HG02981 (cell line): ENCODE data around the gene CFAP53.
"Not testable (repeated sequence)": the region's sequence is repeated elsewhere in the genome, so short reads cannot be mapped to it uniquely, and the experiment has no call there.

Source experiments
- ATAC-seq: cut with Tn5 transposase; IDR thresholded peaks from one replicate; pipeline ENCODE4 v1.9.1; 2021; ENCODE audit warnings: mild to moderate bottlenecking, moderate library complexity; ENCODE audit not compliant: unreplicated experiment

Gene CFAP53, protein sequence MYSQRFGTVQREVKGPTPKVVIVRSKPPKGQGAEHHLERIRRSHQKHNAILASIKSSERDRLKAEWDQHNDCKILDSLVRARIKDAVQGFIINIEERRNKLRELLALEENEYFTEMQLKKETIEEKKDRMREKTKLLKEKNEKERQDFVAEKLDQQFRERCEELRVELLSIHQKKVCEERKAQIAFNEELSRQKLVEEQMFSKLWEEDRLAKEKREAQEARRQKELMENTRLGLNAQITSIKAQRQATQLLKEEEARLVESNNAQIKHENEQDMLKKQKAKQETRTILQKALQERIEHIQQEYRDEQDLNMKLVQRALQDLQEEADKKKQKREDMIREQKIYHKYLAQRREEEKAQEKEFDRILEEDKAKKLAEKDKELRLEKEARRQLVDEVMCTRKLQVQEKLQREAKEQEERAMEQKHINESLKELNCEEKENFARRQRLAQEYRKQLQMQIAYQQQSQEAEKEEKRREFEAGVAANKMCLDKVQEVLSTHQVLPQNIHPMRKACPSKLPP

DNA sequence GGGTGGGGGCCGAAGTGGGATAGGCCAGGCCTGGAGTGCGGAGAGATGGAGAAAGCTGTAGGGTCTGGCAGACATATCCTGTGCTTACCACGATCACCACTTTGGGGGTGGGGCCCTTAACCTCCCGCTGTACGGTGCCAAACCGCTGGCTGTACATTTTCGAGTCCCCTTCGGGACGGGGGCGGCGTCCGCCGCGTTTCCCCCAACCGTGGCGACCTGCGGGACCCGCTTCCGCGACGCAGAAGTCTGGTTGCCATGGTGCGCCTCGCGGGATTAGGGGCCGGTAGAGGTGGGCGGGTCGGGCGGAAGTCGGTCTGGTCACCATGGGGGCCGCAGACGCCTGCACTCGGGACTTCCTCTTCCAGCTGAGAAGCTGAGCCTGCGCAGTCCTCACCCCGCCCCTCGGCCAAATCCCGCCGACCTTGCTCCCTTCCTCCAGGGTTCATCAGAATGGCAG, at the start of gene CFAP53:
Gene CFAP53 (minus strand): TSS at position 248 of the 457 bp plus-strand sequence. CDS start 91 bp downstream, at position 157.
- peak; percentile 83 for ATAC-seq

DNA sequence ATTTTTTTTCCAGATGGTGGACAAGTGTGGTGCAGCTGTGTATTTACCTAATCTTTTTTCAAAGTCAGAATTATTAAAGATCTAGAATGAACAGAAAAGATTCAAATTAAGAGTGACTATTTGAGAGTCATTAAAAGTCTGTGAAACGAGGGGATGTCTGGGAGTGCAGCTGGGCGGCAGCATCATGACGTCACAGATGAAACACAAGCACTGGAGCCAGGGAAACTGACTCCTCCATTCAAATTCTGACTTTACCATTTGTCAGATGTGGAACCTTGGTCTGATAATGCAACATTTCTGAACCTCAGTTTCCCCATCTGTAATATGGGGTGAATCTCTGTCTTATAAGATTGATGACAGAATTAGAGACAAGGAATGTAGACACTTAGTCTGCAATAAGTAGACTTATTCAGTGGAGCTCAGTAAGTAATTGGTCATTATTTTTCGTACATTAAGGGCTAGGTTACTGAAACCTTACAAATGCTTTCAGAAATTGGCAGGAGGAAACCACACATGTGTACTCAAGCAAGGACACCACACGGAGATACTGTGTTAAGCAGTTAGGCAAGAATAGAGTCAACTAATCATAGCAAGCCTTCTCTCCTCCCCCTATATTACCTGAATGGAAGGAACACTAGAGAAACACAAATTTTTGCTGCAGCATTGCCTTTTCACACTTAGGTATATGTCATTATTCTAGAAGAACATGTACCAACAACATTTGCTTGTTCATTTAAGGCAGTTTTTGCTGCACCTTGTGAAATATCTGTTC, 49.0 kb upstream of the CFAP53 start:
- peak; percentile 78 for ATAC-seq

DNA sequence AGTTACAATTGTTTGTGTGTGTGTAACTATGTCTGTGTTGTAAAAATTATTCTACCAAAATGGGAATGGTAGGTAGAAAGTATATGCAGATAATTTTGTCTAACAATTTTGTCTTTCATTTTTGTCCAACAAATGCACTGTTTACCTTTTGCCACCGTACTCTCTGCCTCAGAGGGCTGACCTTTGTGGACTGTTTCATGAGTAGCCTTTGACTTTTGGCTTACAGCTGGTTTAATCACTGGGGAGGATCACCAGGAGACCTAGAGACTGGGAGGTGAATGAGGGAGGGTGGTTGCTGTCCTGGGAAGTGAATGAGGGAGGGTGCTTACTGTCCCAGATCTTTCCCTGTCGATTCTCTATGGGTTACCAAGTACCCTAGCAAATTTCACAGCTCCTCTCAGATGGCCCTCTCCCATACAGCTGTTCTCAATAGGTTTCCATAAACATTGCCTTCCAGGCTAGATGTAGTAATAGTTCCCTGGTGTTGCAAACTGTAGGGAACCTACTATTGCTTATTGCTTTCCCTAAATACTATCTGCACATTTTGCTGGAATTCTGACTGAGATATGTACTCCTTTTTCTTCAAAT, 47.7 kb upstream of the CFAP53 start:
- ATAC-seq: no peak

DNA sequence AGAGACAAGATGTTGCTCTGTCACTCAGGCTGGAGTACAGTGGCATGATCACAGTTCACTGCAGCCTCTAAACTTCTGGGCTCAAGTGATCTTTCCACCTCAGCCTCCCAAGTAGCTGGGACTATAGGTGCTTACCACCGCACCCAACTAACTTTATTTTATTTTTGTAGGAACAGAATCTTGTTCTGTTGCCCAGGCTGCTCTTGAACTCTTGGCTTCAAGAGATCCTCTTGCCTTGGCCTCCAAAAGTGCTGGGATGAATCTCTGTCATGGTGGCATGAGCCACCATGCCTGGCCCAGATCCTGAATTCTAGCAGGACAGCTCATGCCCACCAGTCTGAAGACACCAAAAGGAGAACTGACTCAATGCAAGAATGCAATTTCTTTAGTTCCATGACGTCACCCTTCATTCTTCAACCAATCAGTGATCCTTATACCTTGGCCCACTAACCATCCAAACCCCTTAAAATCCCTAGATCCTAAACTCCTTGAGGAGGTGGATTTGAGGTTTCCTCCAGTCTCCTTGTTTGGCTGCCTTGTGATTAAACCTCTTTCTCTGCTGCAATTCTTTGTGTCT, 46.8 kb upstream of the CFAP53 start:
- peak; percentile 33 for ATAC-seq

DNA sequence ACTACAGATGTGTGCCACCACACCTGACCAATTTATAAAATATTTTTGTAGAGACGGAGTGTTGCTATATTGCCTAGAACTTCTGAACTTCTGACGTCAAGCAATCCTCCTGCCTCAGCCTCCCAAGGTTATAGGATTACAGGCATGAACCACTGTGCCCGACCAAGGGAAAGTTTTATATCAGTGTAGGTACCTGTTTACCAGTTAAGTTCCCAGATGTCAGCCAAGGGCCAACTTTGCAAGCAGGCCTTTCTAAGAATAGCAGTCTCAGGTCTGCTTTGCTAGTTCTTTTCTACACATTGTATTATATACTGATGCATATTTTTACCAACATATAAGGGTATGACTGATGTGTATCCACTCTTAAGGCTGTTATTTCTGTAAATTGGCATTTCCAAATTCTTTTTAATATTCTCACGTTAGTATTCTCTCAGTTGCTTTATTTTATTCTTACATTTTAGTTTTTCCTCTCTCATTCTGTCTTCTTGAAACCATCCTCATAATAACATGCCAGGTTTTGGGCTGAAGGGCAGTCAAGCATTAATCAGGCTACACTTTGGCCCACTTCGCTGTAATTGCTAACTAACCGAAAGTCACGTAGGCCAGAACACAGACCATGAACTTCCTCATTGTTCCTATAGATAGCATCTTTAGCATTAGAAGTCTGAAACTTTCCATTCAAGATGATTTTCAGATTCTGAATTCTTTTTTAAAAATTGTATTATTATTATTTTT, 46.2 kb upstream of the CFAP53 start:
- peak; percentile 64 for ATAC-seq

DNA sequence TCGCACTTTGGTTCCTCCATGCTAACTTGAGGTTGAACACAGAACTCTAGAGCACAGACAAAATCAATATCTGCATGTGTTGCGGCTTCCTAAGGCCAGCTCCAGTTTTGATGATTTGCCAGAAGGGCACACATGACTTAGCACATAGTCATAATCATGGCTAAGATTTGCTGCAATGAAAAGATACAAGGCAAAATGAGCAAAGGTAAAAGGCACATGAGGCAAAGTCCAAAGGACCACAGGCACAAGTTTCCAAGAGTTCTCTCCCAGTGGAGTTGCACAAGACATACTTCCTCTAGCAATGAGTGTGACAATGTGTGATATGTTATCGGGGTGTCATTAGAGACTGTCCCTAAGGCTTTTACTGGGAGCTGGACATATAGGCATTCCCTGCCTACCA, 45.4 kb upstream of the CFAP53 start:
- ATAC-seq: no peak

DNA sequence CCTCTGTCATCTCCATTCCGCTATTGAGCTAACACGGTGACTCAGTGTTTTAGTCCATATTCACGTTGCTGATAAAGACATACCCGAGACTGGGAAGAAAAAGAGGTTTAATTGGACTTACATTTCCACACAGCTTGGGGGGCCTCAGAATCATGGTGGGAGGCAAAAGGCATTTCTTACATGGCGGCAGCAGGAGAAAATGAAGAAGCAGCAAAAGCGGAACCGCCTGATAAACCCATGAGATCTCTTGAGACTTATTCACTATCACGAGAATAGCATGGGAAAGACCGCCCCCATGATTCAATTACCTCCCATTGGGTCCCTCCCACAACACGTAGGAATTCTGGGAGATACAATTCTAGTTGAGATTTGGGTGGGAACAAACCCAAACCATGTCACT, 43.8 kb upstream of the CFAP53 start:
- no peak for ATAC-seq

DNA sequence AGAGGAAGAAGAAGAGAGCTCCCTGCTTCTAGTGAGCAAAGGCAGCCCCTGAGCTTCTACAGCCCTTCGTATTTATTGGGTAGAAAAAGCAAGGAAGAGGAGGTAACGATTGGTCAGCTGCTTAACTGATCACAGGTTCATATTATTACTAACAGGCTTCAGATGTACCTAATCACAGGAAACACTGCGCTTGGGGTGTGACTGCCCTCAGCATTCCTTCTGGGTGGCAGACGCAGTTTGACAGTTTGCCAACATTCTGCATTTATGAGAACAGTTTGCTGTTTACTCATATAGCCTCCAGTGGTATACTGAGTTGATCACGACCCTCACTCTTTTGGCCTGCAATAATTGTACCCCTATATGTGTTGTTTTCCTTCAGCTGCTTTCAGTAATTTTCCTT, 42.6 kb upstream of the CFAP53 start:
- ATAC-seq: not testable (repeated sequence)

DNA sequence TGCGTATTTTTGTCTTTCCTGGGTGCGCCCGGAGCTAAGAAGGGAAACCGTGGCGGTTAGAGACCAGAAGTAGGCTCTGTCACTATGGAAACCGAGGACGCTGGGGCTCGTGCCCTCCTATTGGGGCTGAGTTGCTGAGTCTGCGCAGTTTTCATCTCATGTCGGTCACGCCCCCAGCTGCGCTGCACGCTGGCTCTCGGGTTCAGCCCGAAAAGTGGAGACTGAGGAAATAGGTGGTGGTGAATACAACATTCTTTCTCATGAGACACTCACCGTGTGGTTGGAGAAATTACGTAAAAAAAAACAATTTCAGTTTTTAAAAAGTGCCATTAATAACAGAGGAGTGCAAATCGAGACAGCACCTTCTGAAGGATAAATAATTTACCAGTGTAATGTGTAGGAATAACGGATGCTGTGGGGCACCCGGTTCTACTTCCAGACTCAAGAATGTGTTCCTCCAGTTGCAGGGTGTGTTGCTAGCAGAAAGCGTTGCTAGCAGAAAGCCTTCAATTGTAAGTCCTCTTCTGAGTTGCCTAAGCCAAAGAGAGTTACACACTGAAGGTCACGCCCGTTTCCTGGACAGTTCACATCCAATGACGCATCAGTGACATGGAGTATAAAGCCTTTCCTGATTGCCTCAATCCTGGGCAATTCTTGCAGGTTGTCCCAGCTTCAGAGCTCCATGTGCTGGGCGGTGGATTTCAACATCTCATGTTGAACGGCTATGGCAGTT, 41.6 kb upstream of the CFAP53 start:
- peak; percentile 95 for ATAC-seq

DNA sequence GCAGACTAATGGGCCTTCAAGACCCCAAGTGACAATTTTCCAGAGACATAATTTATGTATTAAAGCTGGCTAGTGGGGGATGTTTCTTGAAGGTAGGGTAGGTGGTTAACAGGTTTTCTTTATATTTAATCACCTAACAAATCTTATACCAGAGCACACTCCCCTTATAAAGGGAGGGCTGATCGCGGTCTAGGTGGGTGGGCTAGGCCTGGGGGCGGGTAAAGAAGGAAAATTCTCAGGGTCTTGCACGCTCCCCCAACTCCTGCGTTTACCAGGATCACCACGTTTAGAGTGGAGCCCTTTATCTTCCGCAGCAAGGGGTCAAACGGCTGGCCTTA, 41.1 kb upstream of the CFAP53 start:
- ATAC-seq: no peak

DNA sequence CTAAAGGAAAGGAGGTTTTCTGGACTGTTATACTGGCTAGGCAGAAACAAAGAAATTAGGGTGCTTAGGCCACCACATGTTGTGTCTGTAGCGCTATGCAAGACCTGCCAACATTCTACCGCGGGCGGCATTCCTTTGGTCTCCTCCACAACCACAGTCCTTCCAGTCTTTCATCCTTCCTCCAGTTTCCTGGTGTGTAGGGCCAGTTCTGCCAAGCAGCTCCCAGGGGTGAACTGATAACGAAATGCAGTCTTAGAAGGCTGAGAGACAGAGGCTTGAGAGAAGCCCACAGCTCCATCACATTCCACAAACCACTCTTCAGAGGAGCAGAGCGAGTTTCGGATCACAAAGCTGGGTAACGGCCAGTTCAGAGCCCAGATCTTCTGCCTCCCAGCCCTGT, 40.6 kb upstream of the CFAP53 start:
- no peak for ATAC-seq

DNA sequence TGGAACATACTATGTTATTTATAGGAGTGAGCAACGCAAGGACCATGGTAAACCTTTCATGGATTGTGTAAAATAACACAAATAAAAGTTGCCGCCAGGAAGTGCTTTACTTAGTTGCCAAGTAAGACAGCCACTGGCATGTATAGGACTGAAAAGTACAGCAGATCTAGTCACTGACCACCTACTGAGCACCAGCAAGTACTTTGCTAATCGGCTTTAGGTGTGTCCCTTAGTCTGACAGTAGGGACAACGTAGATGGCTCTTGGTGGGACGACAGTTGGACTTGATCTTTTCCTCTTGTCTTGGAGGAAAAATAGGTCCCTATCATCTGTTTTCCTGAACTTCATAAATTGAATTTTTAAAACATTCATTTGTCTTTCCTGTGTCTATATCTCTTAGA, 34.8 kb upstream of the CFAP53 start:
- ATAC-seq: no peak

DNA sequence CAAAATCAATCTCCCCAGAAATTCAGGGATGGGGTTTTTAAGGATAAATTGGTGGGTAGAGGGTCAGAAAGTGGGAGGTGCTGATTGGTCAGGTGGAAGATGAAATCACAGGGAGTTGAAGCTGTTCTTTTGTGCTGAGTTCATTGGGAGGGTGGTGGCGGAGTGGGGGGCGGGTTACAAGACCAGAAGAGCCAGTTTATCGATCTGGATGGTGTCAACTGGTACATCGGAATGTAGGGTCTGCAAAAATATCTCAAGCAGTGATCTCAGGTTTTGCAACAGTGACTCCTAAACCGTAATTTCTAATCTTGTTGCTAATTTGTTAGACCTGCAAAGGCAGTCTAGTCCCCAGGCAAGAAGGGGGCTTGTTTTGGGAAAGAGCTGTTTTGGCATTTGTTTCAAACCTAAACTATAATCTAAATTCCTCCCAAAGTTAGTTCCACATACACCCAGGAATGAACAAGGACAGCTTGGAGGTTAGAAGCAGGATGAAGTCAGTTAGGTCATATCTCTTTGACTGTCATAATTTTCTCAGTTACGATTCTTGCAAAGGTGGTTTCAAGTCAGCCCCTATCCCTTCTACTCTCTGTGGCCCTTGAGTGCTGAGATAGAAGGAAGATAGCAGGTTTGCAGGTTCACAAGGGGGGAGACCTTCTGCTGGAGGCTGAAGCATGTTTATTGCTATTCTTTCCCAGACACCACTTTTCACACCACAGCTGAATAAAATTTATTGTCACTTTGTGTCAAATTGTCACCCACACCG, 33.5 kb upstream of the CFAP53 start:
- no peak for ATAC-seq

DNA sequence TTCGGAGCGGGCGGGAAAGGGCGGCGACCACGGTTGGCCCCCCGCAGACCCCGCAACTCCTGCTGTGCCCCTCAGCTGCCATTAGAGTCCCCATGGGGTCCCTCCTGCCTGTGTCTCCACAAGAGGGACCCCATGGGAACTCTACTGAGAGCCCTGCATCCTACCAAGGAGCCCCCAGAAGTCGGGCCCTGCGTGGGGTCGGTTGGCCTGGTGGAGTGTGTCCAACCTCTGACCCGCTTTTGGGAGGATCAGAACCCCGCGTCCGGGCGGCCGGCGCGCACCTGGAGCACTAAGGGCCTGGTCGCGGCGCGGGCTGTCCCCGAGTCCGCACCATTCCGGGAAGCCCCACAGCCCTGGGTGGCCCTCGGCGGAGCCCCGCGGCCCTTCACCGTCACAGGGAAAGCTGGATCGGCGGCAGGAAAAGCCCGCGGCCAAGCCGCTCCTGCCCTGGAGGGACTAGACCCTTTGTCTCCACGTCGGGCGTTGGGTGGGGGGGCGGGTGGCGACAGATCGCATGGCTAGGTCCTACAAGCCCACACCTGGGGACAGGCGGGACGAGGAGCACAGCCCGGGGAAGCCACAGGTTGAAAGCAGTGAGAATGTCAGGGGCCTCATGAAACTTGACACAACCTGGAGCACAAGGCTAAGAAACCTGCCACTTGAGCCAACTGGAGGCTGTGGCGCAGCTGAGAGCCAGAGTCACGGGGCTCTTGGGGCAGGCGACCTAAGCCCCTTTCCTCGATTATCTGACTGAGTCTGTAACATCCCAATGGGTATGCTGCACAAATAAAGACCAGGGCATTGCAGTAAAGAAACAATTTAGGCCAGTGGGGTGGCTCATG, 32.4 kb upstream of the CFAP53 start:
- no peak for ATAC-seq

DNA sequence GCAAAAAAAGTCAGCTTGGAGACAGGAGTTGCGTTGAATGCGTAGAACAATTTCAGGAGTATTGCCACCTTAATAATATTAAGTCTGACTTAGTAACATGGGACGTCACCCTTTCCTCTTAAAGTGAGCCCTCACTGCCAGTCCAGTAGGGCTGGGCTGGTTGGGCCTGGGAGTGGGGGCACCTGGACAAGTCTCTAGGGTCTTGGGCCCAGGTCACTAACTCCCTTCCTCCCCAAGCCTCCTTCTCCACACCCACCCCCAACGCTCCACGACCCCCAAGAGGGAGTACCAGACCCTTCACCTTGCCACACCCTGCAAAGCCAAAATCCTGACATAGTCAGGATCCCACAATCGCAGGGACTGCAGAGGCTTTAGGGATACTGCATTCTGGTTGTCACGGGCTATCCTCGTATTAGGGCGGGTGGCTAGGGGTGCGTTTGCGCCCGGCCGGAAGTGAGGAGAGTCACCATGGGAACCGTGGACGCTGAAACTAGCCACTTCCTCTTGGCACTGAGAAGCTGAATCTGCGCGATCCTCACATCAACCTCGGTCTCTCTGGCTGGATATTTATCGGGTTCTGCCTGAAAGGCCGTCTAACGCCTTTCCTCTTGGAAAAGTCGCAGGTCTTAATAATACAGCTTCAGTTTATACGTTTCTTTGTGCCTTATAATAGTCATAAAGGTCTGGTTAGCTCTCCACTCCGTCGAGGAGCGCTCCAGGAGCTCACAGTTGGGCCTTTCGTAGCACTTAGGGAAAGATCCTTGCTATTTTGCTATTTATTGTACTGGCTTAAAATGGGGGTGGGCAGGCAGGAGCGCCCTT, 31.5 kb upstream of the CFAP53 start:
- peak; percentile 100 for ATAC-seq

DNA sequence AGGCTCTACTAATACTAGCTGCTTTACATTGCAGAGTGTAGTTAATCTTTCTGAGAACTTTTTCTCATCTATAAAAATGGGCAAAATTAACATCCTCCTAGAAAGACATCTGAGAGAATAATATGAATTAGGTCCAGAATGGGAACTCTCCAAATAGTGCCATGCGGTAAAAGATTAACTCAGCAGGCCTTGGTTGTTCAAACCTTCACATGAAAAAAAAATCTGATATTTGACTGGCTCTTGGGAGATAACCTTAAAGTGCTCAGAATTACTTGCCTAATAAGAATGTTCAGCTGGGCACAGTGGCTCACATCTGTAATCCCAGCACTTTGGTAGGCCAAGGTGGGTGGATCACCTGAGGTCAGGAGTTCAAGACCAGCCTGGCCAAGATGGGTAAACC, 26.7 kb upstream of the CFAP53 start:
- no peak for ATAC-seq

DNA sequence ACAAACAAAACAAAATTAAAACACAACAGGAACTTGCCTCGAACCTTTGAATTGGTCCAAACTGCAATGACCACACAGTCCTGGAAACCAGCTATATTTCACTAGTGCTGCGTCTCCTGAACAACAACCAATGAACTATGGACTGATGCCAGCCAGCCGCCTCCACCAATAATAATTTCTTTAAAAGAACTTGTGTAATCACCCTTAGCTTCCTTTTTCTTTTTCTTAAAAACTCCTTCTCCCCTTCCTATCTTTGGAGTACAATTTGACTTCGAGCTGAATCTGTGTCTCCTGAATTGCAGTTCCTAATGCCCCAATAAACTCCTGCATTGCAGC, 22.8 kb upstream of the CFAP53 start:
- ATAC-seq: no peak
